HepG2 (cell line): ENCODE results near the gene FRAS1. TPM values are rescaled to one million over a fixed set of nuclear protein-coding genes. Genes with fewer than 3 reads are reported as not detected.

Experiments
- ARNTL ChIP-seq: sonication (generic); formaldehyde crosslinking; IDR thresholded peaks from 2 replicates; pipeline ENCODE4 v1.4.0; 2020; ENCODE audit warnings: mild to moderate bottlenecking, missing genetic modification reagents
- ATAD3A ChIP-seq: sonication (generic); formaldehyde crosslinking; IDR thresholded peaks from 2 replicates; pipeline ENCODE4 v1.4.0; 2020; ENCODE audit warnings: missing genetic modification reagents
- HNF4A ChIP-seq: sonication (generic); formaldehyde crosslinking; IDR thresholded peaks from 2 replicates; pipeline ENCODE4 v1.4.0; 2020; ENCODE audit warnings: missing genetic modification reagents
- HOXA7 ChIP-seq: sonication (generic); formaldehyde crosslinking; IDR thresholded peaks from 2 replicates; pipeline ENCODE4 v1.8.1; 2022; ENCODE audit warnings: mild to moderate bottlenecking, missing genetic modification reagents, moderate library complexity
- JDP2 ChIP-seq: sonication (generic); formaldehyde crosslinking; IDR thresholded peaks from 2 replicates; pipeline ENCODE4 v1.8.1; 2022; ENCODE audit warnings: missing genetic modification reagents, borderline replicate concordance
- MYC ChIP-seq: sonication (generic); formaldehyde crosslinking; IDR thresholded peaks from 2 replicates; pipeline ENCODE4 v1.9.0; 2021; ENCODE audit warnings: missing genetic modification reagents, borderline replicate concordance
- PAX8 ChIP-seq: sonication (generic); formaldehyde crosslinking; IDR thresholded peaks from 2 replicates; pipeline ENCODE4 v1.8.0; 2022; ENCODE audit warnings: mild to moderate bottlenecking, missing genetic modification reagents, borderline replicate concordance
- PHF21A ChIP-seq: sonication (generic); formaldehyde crosslinking; IDR thresholded peaks from 2 replicates; pipeline ENCODE4 v1.5.0; 2020; ENCODE audit warnings: mild to moderate bottlenecking, missing genetic modification reagents
- RFX5 ChIP-seq: IDR thresholded peaks from 2 replicates; pipeline ENCODE4 v1.6.1; 2011; ENCODE audit warnings: low read depth, low read length, improper control_type of control experiment
- SALL1 ChIP-seq: sonication (generic); formaldehyde crosslinking; IDR thresholded peaks from 2 replicates; pipeline ENCODE4 v1.8.0; 2022; ENCODE audit warnings: mild to moderate bottlenecking, missing genetic modification reagents
- SNAPC2 ChIP-seq: sonication (generic); formaldehyde crosslinking; IDR thresholded peaks from 2 replicates; pipeline ENCODE4 v1.8.1; 2022; ENCODE audit warnings: mild to moderate bottlenecking, missing genetic modification reagents
- SRY ChIP-seq: sonication (generic); formaldehyde crosslinking; IDR thresholded peaks from 2 replicates; pipeline ENCODE4 v1.8.0; 2022; ENCODE audit warnings: mild to moderate bottlenecking, missing genetic modification reagents
- TBL1XR1 ChIP-seq: fragments of 150-350 bp; IDR thresholded peaks from 2 replicates; pipeline ENCODE4 v1.6.1; 2014; ENCODE audit warnings: borderline replicate concordance, low read length; ENCODE audit not compliant: partially characterized antibody
- TBX3 ChIP-seq: fragments of 450-650 bp; IDR thresholded peaks from 2 replicates; pipeline ENCODE4 v1.6.1; 2017; ENCODE audit warnings: antibody characterized with exemption, mild to moderate bottlenecking, inconsistent platforms, borderline replicate concordance
- ZIK1 ChIP-seq: sonication (generic); formaldehyde crosslinking; IDR thresholded peaks from 2 replicates; pipeline ENCODE4 v1.5.0; 2020; ENCODE audit warnings: mild to moderate bottlenecking, low read depth, missing genetic modification reagents, borderline replicate concordance
- ZNF367 ChIP-seq: sonication (generic); formaldehyde crosslinking; IDR thresholded peaks from 2 replicates; pipeline ENCODE4 v1.4.0; 2020; ENCODE audit warnings: missing genetic modification reagents, borderline replicate concordance
- ZNF777 ChIP-seq: sonication (generic); formaldehyde crosslinking; IDR thresholded peaks from 2 replicates; pipeline ENCODE4 v1.4.0; 2020; ENCODE audit warnings: missing genetic modification reagents
- ZNF788 ChIP-seq: sonication (generic); formaldehyde crosslinking; IDR thresholded peaks from 2 replicates; pipeline ENCODE4 v1.5.0; 2020; ENCODE audit warnings: mild to moderate bottlenecking, missing genetic modification reagents, borderline replicate concordance
- ZSCAN12 ChIP-seq: sonication (generic); formaldehyde crosslinking; IDR thresholded peaks from 2 replicates; pipeline ENCODE4 v1.9.0; 2021; ENCODE audit warnings: mild to moderate bottlenecking, missing genetic modification reagents
- polyA plus RNA-seq, 8 experiments: library from polyadenylated mRNA; depleted of rRNA in 3 of 8; stranded (reverse) in 7 of 8; unstranded in 1 of 8; fragments of >200 nt; fragmentation: Illumina TruSeq in 4 of 8; extraction: Trizol in 4 of 8; gene quantifications; 2 replicates each; pipeline versions ENCODE4 v1.2.1 to v1.2.3, GENCODE V29; 2011 to 2016; ENCODE audit warnings: low read depth in 4 of 8, missing spikeins in 1 of 8, mixed read lengths in 1 of 8; ENCODE audit not compliant: insufficient read depth in 1 of 8
- total RNA-seq, 5 experiments: library from RNA; depleted of rRNA; stranded (reverse); fragments of >200 nt; fragmentation: Illumina TruSeq; extraction: Trizol; gene quantifications; 2 replicates each; pipeline ENCODE4 v1.2.3, GENCODE V29; 2016; ENCODE audit warnings: low read depth in 1 of 5
- TF ChIP-seq, protein P1 (sequence below): sonication (generic); formaldehyde crosslinking; IDR thresholded peaks from 2 replicates; pipeline ENCODE4 v1.4.0; 2020; ENCODE audit warnings: missing genetic modification reagents, borderline replicate concordance
- TF ChIP-seq, protein P2 (sequence below): IDR thresholded peaks from 2 replicates; pipeline ENCODE4 v1.6.1; 2016
- TF ChIP-seq, protein P3 (sequence below): IDR thresholded peaks from 2 replicates; pipeline ENCODE4 v1.6.1; 2012; ENCODE audit warnings: low read depth, low read length, improper control_type of control experiment
- TF ChIP-seq, protein P4 (sequence below): sonication (generic); formaldehyde crosslinking; conservative IDR thresholded peaks from 2 replicates; pipeline ENCODE4 v1.4.0; 2020; ENCODE audit warnings: missing genetic modification reagents
- TF ChIP-seq, protein P5 (sequence below): sonication (generic); formaldehyde crosslinking; IDR thresholded peaks from 2 replicates; pipeline ENCODE4 v1.5.0; 2020; ENCODE audit warnings: missing genetic modification reagents

Gene FRAS1
- total and polyA plus RNA-seq, 2 of the 13 experiments (the other 11 are each of a cell fraction or from before 2014, with no cell fraction given): 22.5 to 31.6 TPM

DNA sequence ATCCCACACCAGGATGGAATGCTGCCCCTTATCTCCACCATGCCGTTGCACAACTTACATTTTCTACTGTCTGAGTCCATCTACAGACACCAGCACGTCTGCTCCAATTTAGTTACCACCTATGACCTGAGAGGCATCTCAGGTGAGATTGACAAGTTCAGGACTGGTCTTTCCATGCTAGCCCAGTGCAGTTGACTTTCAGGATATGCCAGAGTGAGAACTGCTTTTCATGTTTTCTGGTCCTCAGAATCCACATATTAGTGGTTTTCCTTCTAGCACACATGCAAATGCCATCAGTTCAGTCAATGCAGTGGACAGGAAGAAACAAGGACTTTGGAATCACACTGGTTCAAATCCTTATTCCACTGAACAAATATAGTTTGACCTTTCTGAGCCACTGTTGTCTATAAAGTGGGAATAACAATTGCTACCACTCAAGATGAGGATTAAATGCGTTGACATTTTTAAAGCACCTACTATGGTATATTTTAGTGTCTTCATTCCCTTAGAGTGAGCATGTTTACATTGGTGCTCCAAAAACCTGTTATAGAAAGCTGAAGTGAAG, 456.4 kb downstream of the FRAS1 start (continued):
- TF ChIP-seq, protein P1, sequence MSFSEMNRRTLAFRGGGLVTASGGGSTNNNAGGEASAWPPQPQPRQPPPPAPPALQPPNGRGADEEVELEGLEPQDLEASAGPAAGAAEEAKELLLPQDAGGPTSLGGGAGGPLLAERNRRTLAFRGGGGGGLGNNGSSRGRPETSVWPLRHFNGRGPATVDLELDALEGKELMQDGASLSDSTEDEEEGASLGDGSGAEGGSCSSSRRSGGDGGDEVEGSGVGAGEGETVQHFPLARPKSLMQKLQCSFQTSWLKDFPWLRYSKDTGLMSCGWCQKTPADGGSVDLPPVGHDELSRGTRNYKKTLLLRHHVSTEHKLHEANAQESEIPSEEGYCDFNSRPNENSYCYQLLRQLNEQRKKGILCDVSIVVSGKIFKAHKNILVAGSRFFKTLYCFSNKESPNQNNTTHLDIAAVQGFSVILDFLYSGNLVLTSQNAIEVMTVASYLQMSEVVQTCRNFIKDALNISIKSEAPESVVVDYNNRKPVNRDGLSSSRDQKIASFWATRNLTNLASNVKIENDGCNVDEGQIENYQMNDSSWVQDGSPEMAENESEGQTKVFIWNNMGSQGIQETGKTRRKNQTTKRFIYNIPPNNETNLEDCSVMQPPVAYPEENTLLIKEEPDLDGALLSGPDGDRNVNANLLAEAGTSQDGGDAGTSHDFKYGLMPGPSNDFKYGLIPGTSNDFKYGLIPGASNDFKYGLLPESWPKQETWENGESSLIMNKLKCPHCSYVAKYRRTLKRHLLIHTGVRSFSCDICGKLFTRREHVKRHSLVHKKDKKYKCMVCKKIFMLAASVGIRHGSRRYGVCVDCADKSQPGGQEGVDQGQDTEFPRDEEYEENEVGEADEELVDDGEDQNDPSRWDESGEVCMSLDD (CRISPR knock-in tag): no peak
- no peak for TF ChIP-seq MYC (CRISPR knock-in tag)
- no peak for TF ChIP-seq HOXA7
- TF ChIP-seq ZIK1: no peak
- no peak for TF ChIP-seq JDP2 (CRISPR knock-in tag)
- TF ChIP-seq, protein P2, sequence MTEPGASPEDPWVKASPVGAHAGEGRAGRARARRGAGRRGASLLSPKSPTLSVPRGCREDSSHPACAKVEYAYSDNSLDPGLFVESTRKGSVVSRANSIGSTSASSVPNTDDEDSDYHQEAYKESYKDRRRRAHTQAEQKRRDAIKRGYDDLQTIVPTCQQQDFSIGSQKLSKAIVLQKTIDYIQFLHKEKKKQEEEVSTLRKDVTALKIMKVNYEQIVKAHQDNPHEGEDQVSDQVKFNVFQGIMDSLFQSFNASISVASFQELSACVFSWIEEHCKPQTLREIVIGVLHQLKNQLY (CRISPR knock-in tag): no peak
- TF ChIP-seq ATAD3A (CRISPR knock-in tag): no peak
- TF ChIP-seq ZNF777: no peak
- no peak; the same call in 1 of the 2 replicates for TF ChIP-seq SNAPC2 (CRISPR knock-in tag)
- peak; percentile 70 for TF ChIP-seq PHF21A (CRISPR knock-in tag)
- TF ChIP-seq RFX5: no peak
- TF ChIP-seq ZSCAN12 (CRISPR knock-in tag): no peak
- TF ChIP-seq TBL1XR1: no peak
- TF ChIP-seq, protein P3, sequence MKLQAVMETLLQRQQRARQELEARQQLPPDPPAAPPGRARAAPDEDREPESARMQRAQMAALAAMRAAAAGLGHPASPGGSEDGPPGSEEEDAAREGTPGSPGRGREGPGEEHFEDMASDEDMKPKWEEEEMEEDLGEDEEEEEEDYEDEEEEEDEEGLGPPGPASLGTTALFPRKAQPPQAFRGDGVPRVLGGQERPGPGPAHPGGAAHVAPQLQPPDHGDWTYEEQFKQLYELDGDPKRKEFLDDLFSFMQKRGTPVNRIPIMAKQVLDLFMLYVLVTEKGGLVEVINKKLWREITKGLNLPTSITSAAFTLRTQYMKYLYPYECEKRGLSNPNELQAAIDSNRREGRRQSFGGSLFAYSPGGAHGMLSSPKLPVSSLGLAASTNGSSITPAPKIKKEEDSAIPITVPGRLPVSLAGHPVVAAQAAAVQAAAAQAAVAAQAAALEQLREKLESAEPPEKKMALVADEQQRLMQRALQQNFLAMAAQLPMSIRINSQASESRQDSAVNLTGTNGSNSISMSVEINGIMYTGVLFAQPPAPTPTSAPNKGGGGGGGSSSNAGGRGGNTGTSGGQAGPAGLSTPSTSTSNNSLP: no peak
- TF ChIP-seq ARNTL (CRISPR knock-in tag): no peak
- TF ChIP-seq ZNF788 (CRISPR knock-in tag): no peak
- no peak for TF ChIP-seq ZNF367 (CRISPR knock-in tag)
- peak; percentile 85 for TF ChIP-seq HNF4A
- TF ChIP-seq PAX8: no peak
- no peak for TF ChIP-seq TBX3
- no peak for TF ChIP-seq SRY
- peak; percentile 65 for TF ChIP-seq SALL1 (CRISPR knock-in tag)
- TF ChIP-seq, protein P4, sequence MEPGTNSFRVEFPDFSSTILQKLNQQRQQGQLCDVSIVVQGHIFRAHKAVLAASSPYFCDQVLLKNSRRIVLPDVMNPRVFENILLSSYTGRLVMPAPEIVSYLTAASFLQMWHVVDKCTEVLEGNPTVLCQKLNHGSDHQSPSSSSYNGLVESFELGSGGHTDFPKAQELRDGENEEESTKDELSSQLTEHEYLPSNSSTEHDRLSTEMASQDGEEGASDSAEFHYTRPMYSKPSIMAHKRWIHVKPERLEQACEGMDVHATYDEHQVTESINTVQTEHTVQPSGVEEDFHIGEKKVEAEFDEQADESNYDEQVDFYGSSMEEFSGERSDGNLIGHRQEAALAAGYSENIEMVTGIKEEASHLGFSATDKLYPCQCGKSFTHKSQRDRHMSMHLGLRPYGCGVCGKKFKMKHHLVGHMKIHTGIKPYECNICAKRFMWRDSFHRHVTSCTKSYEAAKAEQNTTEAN (CRISPR knock-in tag): no peak; the same call in 1 of the 2 replicates
- TF ChIP-seq, protein P5, sequence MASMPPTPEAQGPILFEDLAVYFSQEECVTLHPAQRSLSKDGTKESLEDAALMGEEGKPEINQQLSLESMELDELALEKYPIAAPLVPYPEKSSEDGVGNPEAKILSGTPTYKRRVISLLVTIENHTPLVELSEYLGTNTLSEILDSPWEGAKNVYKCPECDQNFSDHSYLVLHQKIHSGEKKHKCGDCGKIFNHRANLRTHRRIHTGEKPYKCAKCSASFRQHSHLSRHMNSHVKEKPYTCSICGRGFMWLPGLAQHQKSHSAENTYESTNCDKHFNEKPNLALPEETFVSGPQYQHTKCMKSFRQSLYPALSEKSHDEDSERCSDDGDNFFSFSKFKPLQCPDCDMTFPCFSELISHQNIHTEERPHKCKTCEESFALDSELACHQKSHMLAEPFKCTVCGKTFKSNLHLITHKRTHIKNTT (CRISPR knock-in tag): no peak
